Neural progenitor cell (in vitro differentiated cells): ENCODE measurements around the gene KLF6.

Experiments
- CTCF ChIP-seq: fragments of 200-600 bp; sonication (generic); IDR thresholded peaks from 2 replicates; pipeline ENCODE4 v1.5.1; 2017; ENCODE audit warnings: antibody characterized with exemption, mild to moderate bottlenecking
- EZH2 ChIP-seq: fragments of 200-600 bp; sonication (generic); IDR thresholded peaks from 2 replicates; pipeline ENCODE4 v1.6.1; 2017; ENCODE audit warnings: antibody characterized with exemption, mild to moderate bottlenecking, moderate library complexity

GRCh38 chr10:3762309-3762708 is 22.7 kb downstream of the KLF6 start:
- no peak for TF ChIP-seq EZH2
- TF ChIP-seq CTCF = no peak
